Measurements from ENCODE around the gene SRRM3.
"Not testable (repeated sequence)": the region's sequence is repeated elsewhere in the genome, so short reads cannot be mapped to it uniquely, and the experiment has no call there.

The SRRM3 gene

GRCh38 chr7:76308874-76309273, 107.2 kb downstream of the SRRM3 start:
- H3K18ac ChIP-seq (ENCODE audit: low read depth in 1 of 2, low read length in 2 of 2); DNase-seq; H2BK15ac ChIP-seq (ENCODE audit: low read depth, poor library complexity, severe bottlenecking); H4K91ac ChIP-seq (ENCODE audit: low read length); H3K14ac ChIP-seq (ENCODE audit: low read length in 2 of 2); H3K9me3 ChIP-seq (ENCODE audit: control insufficient read depth, low read length); H4K8ac ChIP-seq (ENCODE audit: low read length); H3K79me1 ChIP-seq (replicated peaks; ENCODE audit: low read length, poor library complexity, severe bottlenecking); H3K27ac ChIP-seq (ENCODE audit: low read length, poor library complexity, severe bottlenecking); H2AFZ ChIP-seq (ENCODE audit: low read depth, low read length); H3K4me2 ChIP-seq (ENCODE audit: low read length, poor library complexity, severe bottlenecking); H3K4me3 ChIP-seq (ENCODE audit: insufficient read depth in 1 of 2, low read depth in 1 of 2, low read length in 2 of 2); H3K27me3 ChIP-seq (ENCODE audit: control insufficient read depth in 1 of 2, insufficient read depth in 1 of 2, low read length in 2 of 2); H3K23ac ChIP-seq (ENCODE audit: low read length in 2 of 2); H2BK12ac ChIP-seq (ENCODE audit: low read length in 2 of 2); H2BK120ac ChIP-seq (ENCODE audit: low read depth, low read length); H3K4ac ChIP-seq (ENCODE audit: low read depth in 1 of 2, low read length in 2 of 2); H2BK5ac ChIP-seq (ENCODE audit: low read depth, low read length, poor library complexity, severe bottlenecking); H3K9ac ChIP-seq (ENCODE audit: low read length); H2AK5ac ChIP-seq (ENCODE audit: low read length, severe bottlenecking): not testable (repeated sequence)
- peaks cover 30% of the 10 kb centered on the region for H3K4me1 ChIP-seq (ENCODE audit: control insufficient read depth, insufficient read depth, low read depth, low read length)
- 92% methylated on average over 12 of the region's 12 CpGs for WGBS
- peaks cover 10 to 11% of the 10 kb centered on the region in 2 experiments for H3K36me3 ChIP-seq (ENCODE audit: control insufficient read depth in 1 of 2, insufficient read depth in 2 of 2, low read depth in 1 of 2, low read length in 2 of 2)

- not testable (repeated sequence) for DNase-seq
Observed at GRCh38 chr7:76309341-76310101, 107.8 kb downstream of the SRRM3 start.

GRCh38 chr7:76310102-76310957, 108.6 kb downstream of the SRRM3 start:
- Histone ChIP-seq H2BK15ac (ENCODE audit: low read depth, poor library complexity, severe bottlenecking) (no peak overlapping the region), H3K23ac (ENCODE audit: low read length in 2 of 2) (no peak overlapping the region), H2BK120ac (ENCODE audit: low read depth, low read length) (no peak overlapping the region), H2BK12ac (ENCODE audit: low read length in 2 of 2) (peak overlapping the region; percentile 32 to 83), H3K18ac (ENCODE audit: low read depth in 1 of 2, low read length in 2 of 2) (peak overlapping the region in 1 of 2 experiments; percentile 22), H3K9ac (ENCODE audit: low read length) (no peak overlapping the region), H3K4ac (ENCODE audit: low read depth in 1 of 2, low read length in 2 of 2) (peak overlapping the region in 1 of 2 experiments; percentile 39), H3K27ac (ENCODE audit: low read length, poor library complexity, severe bottlenecking) (no peak overlapping the region), H3K14ac (ENCODE audit: low read length in 2 of 2) (no peak overlapping the region), H3K9me3 (ENCODE audit: control insufficient read depth, low read length) (no peaks in the 10 kb centered on the region), H3K4me2 (ENCODE audit: low read length, poor library complexity, severe bottlenecking) (no peak overlapping the region), H4K91ac (ENCODE audit: low read length) (peak overlapping the region; percentile 78), H4K8ac (ENCODE audit: low read length) (peak overlapping the region; percentile 57), H2AFZ (ENCODE audit: low read depth, low read length) (no peak overlapping the region), H3K79me1 (replicated peaks; ENCODE audit: low read length, poor library complexity, severe bottlenecking) (no peaks in the 10 kb centered on the region), H3K36me3 (ENCODE audit: control insufficient read depth in 1 of 2, insufficient read depth in 2 of 2, low read depth in 1 of 2, low read length in 2 of 2) (no peaks in the 10 kb centered on the region), H2AK5ac (ENCODE audit: low read length, severe bottlenecking) (no peak overlapping the region), H3K27me3 (ENCODE audit: control insufficient read depth in 1 of 2, insufficient read depth in 1 of 2, low read length in 2 of 2) (no peaks in the 10 kb centered on the region), H2BK5ac (ENCODE audit: low read depth, low read length, poor library complexity, severe bottlenecking) (no peak overlapping the region), H3K4me1 (ENCODE audit: control insufficient read depth, insufficient read depth, low read depth, low read length) (peaks cover 22% of the 10 kb centered on the region), H3K4me3 (ENCODE audit: insufficient read depth in 1 of 2, low read depth in 1 of 2, low read length in 2 of 2) (peak overlapping the region in 1 of 2 experiments; percentile 12)
- WGBS, result 89% methylated on average over 19 of the region's 21 CpGs
- no peak for DNase-seq

More at GRCh38 chr7:76309341-76310101, 107.8 kb downstream of the SRRM3 start:
- H2BK120ac ChIP-seq (ENCODE audit: low read depth, low read length); H2BK12ac ChIP-seq (ENCODE audit: low read length in 2 of 2); H3K27ac ChIP-seq (ENCODE audit: low read length, poor library complexity, severe bottlenecking); H3K23ac ChIP-seq (ENCODE audit: low read length in 2 of 2); H3K4me2 ChIP-seq (ENCODE audit: low read length, poor library complexity, severe bottlenecking); H3K36me3 ChIP-seq (ENCODE audit: control insufficient read depth in 1 of 2, insufficient read depth in 2 of 2, low read depth in 1 of 2, low read length in 2 of 2); H2BK15ac ChIP-seq (ENCODE audit: low read depth, poor library complexity, severe bottlenecking); H2AK5ac ChIP-seq (ENCODE audit: low read length, severe bottlenecking); H3K18ac ChIP-seq (ENCODE audit: low read depth in 1 of 2, low read length in 2 of 2); H3K4ac ChIP-seq (ENCODE audit: low read depth in 1 of 2, low read length in 2 of 2); H3K14ac ChIP-seq (ENCODE audit: low read length in 2 of 2); H3K9me3 ChIP-seq (ENCODE audit: control insufficient read depth, low read length); H3K79me1 ChIP-seq (replicated peaks; ENCODE audit: low read length, poor library complexity, severe bottlenecking); H3K4me3 ChIP-seq (ENCODE audit: insufficient read depth in 1 of 2, low read depth in 1 of 2, low read length in 2 of 2); H4K91ac ChIP-seq (ENCODE audit: low read length); H2BK5ac ChIP-seq (ENCODE audit: low read depth, low read length, poor library complexity, severe bottlenecking); H2AFZ ChIP-seq (ENCODE audit: low read depth, low read length); H3K27me3 ChIP-seq (ENCODE audit: control insufficient read depth in 1 of 2, insufficient read depth in 1 of 2, low read length in 2 of 2); H3K9ac ChIP-seq (ENCODE audit: low read length); H4K8ac ChIP-seq (ENCODE audit: low read length): not testable (repeated sequence)
- whole genome bisulfite sequencing, result 95% methylated on average over 45 of the region's 50 CpGs
- H3K4me1 ChIP-seq (ENCODE audit: control insufficient read depth, insufficient read depth, low read depth, low read length), result peaks cover 28% of the 10 kb centered on the region

- H3K4me2 ChIP-seq (ENCODE audit: low read length, poor library complexity, severe bottlenecking); H4K8ac ChIP-seq (ENCODE audit: low read length); H3K79me1 ChIP-seq (replicated peaks; ENCODE audit: low read length, poor library complexity, severe bottlenecking); H4K91ac ChIP-seq (ENCODE audit: low read length); H3K9me3 ChIP-seq (ENCODE audit: control insufficient read depth, low read length); H2BK120ac ChIP-seq (ENCODE audit: low read depth, low read length); H2BK15ac ChIP-seq (ENCODE audit: low read depth, poor library complexity, severe bottlenecking); H2AK5ac ChIP-seq (ENCODE audit: low read length, severe bottlenecking); H3K4me3 ChIP-seq (ENCODE audit: insufficient read depth in 1 of 2, low read depth in 1 of 2, low read length in 2 of 2); H3K27ac ChIP-seq (ENCODE audit: low read length, poor library complexity, severe bottlenecking); H3K27me3 ChIP-seq (ENCODE audit: control insufficient read depth in 1 of 2, insufficient read depth in 1 of 2, low read length in 2 of 2); H3K23ac ChIP-seq (ENCODE audit: low read length in 2 of 2); H2BK5ac ChIP-seq (ENCODE audit: low read depth, low read length, poor library complexity, severe bottlenecking); H3K36me3 ChIP-seq (ENCODE audit: control insufficient read depth in 1 of 2, insufficient read depth in 2 of 2, low read depth in 1 of 2, low read length in 2 of 2); H3K9ac ChIP-seq (ENCODE audit: low read length); H2AFZ ChIP-seq (ENCODE audit: low read depth, low read length); DNase-seq; H3K4ac ChIP-seq (ENCODE audit: low read depth in 1 of 2, low read length in 2 of 2); H3K14ac ChIP-seq (ENCODE audit: low read length in 2 of 2); H3K18ac ChIP-seq (ENCODE audit: low read depth in 1 of 2, low read length in 2 of 2): not testable (repeated sequence)
- Histone ChIP-seq H2BK12ac (ENCODE audit: low read length in 2 of 2) (peak overlapping the region in 1 of 2 experiments; percentile 31), H3K4me1 (ENCODE audit: control insufficient read depth, insufficient read depth, low read depth, low read length) (peaks cover 15% of the 10 kb centered on the region)
- 96% methylated on average over 6 of the region's 6 CpGs for WGBS
Observed at GRCh38 chr7:76311838-76312237, 110.1 kb downstream of the SRRM3 start.

All from mesenchymal stem cell (in vitro differentiated cells and primary cell).